K562 (cell line): ENCODE measurements around the gene TMEM234. TPM values are rescaled to one million over a fixed set of nuclear protein-coding genes. Genes with fewer than 3 reads are reported as not detected.

Experiments
- ATF3 ChIP-seq, 2 experiments: fragments of 450-650 bp in 1 of 2; sonication (generic) in 1 of 2; formaldehyde crosslinking in 1 of 2; IDR thresholded peaks in 1 of 2; conservative IDR thresholded peaks in 1 of 2; 2 replicates each; pipeline versions ENCODE4 v1.6.1 to v1.8.1; 2016 to 2023; ENCODE audit warnings: mild to moderate bottlenecking in 2 of 2, moderate library complexity in 2 of 2, inconsistent platforms in 1 of 2, missing genetic modification reagents in 1 of 2
- CREB1 ChIP-seq, 2 experiments: sonication (generic) in 1 of 2; formaldehyde crosslinking in 1 of 2; IDR thresholded peaks; 2 replicates each; pipeline versions ENCODE4 v1.6.1 to v1.8.0; 2012 to 2022; ENCODE audit warnings: inconsistent platforms in 1 of 2, mild to moderate bottlenecking in 1 of 2, missing genetic modification reagents in 1 of 2, moderate library complexity in 1 of 2
- GATAD2A ChIP-seq: fragments of 450-650 bp; IDR thresholded peaks from 2 replicates; pipeline ENCODE4 v1.6.1; 2017
- GATAD2B ChIP-seq: fragments of 450-650 bp; IDR thresholded peaks from 2 replicates; pipeline ENCODE4 v1.6.1; 2017; ENCODE audit warnings: mild to moderate bottlenecking, borderline replicate concordance
- KDM2B ChIP-seq: fragments of 250-450 bp; sonication (Bioruptor Pico); IDR thresholded peaks from 2 replicates; pipeline ENCODE4 v1.8.0; 2021; ENCODE audit warnings: mild to moderate bottlenecking, moderate library complexity
- LARP7 ChIP-seq: fragments of 450-650 bp; IDR thresholded peaks from 2 replicates; pipeline ENCODE4 v1.6.1; 2016
- MCM2 ChIP-seq: fragments of 450-650 bp; IDR thresholded peaks from 2 replicates; pipeline ENCODE4 v1.6.1; 2017; ENCODE audit warnings: low read depth, mild to moderate bottlenecking
- MTA3 ChIP-seq: fragments of 450-650 bp; formaldehyde crosslinking; IDR thresholded peaks from 2 replicates; pipeline ENCODE4 v1.6.1; 2017; ENCODE audit warnings: mild to moderate bottlenecking, borderline replicate concordance
- RAD21 ChIP-seq, 2 experiments: fragments of 250-450 bp in 1 of 2; fragments of 450-650 bp in 1 of 2; sonication (Bioruptor Pico) in 1 of 2; formaldehyde crosslinking in 1 of 2; IDR thresholded peaks in 1 of 2; conservative IDR thresholded peaks in 1 of 2; 2 replicates each; pipeline versions ENCODE4 v1.4.0 to v1.8.0; 2020 to 2022; ENCODE audit warnings: mild to moderate bottlenecking in 2 of 2, moderate library complexity in 1 of 2
- RAD51 ChIP-seq: fragments of 450-650 bp; IDR thresholded peaks from 2 replicates; pipeline ENCODE4 v1.7.1; 2016; ENCODE audit warnings: low read depth, mild to moderate bottlenecking, borderline replicate concordance
- RBFOX2 ChIP-seq: fragments of 200-400 bp; formaldehyde crosslinking; IDR thresholded peaks from 2 replicates; pipeline ENCODE4 v1.6.1; 2017; ENCODE audit warnings: low read depth, mild to moderate bottlenecking, low read length, moderate library complexity
- RCOR1 ChIP-seq, 2 experiments: IDR thresholded peaks; 2 replicates each; pipeline ENCODE4 v1.6.1; 2012; ENCODE audit warnings: low read depth in 2 of 2, low read length in 2 of 2, borderline replicate concordance in 1 of 2, improper control_type of control experiment in 1 of 2
- SPI1 ChIP-seq: IDR thresholded peaks from 2 replicates; pipeline ENCODE4 v1.6.1; 2011; ENCODE audit warnings: low read depth, low read length, control low read depth, borderline replicate concordance
- TSHZ1 ChIP-seq: fragments of 250-450 bp; sonication (Bioruptor Pico); IDR thresholded peaks from 2 replicates; pipeline ENCODE4 v1.4.0; 2020; ENCODE audit warnings: mild to moderate bottlenecking, moderate library complexity
- YY1 ChIP-seq, 3 experiments: IDR thresholded peaks; 2 replicates each; pipeline ENCODE4 v1.6.1; 2011; ENCODE audit warnings: low read length in 2 of 3, mild to moderate bottlenecking in 2 of 3, moderate library complexity in 2 of 3, borderline replicate concordance in 1 of 3, control low read depth in 1 of 3, low read depth in 1 of 3; ENCODE audit not compliant: insufficient read depth in 3 of 3, insufficient replicate concordance in 2 of 3, control insufficient read depth in 1 of 3, insufficient read length in 1 of 3; ENCODE audit errors: extremely low read depth in 1 of 3
- ZBTB5 ChIP-seq: fragments of 450-650 bp; IDR thresholded peaks from 2 replicates; pipeline ENCODE4 v1.6.1; 2017; ENCODE audit warnings: antibody characterized with exemption
- ZKSCAN3 ChIP-seq: fragments of 250-450 bp; sonication (Bioruptor Pico); IDR thresholded peaks from 2 replicates; pipeline ENCODE4 v1.4.0; 2020
- ZNF316 ChIP-seq: fragments of 450-650 bp; IDR thresholded peaks from 2 replicates; pipeline ENCODE4 v1.6.1; 2016
- ZNF57 ChIP-seq: fragments of 450-650 bp; formaldehyde crosslinking; IDR thresholded peaks from 2 replicates; pipeline ENCODE4 v1.4.0; 2020; ENCODE audit warnings: mild to moderate bottlenecking, moderate library complexity
- polyA plus RNA-seq, 8 experiments: library from polyadenylated mRNA; depleted of rRNA in 4 of 8; stranded (reverse) in 5 of 8; unstranded in 3 of 8; fragments of >200 nt; fragmentation: Nextera tagmentation in 2 of 8; fragmentation: Illumina TruSeq in 1 of 8; extraction: Ambion mirVana in 2 of 8; extraction: Trizol in 1 of 8; gene quantifications; 2 replicates each; pipeline versions ENCODE4 v1.2.1 to v1.2.3, GENCODE V29; 2011 to 2014; ENCODE audit warnings: inconsistent platforms in 1 of 8, missing spikeins in 1 of 8
- total RNA-seq, 7 experiments: library from RNA; depleted of rRNA in 6 of 7; stranded (reverse); fragments of >200 nt in 6 of 7; fragmentation: Illumina TruSeq in 2 of 7; extraction: Trizol in 2 of 7; gene quantifications; 2 replicates each; pipeline versions ENCODE4 v1.2.1 to v1.2.3, GENCODE V29; 2011 to 2021; ENCODE audit warnings: low replicate concordance in 1 of 7

The TMEM234 gene
- total and polyA plus RNA-seq, 9 of the 15 experiments (the other 6 are each of a cell fraction or from before 2014, with no cell fraction given), result 5.0 to 12.9 (median 7.6) TPM

GRCh38 chr1:32215629-32216480, 6.3 kb downstream of the TMEM234 start (continued):
- TF ChIP-seq RCOR1 (IDR thresholded peaks at IDR 0.05; ENCODE audit: borderline replicate concordance in 1 of 2, low read depth in 2 of 2, low read length in 2 of 2) (0 out of 4 replicates have a peak, but pooled peaks of 1 of the 2 experiments have one; percentile 46), ZNF316 (no peak), RAD21 (CRISPR knock-in tag; conservative IDR thresholded peaks at IDR 0.05 in 1 of 2, IDR thresholded peaks at IDR 0.05 in 1 of 2) (peak; percentile 82 to 88), ZKSCAN3 (CRISPR knock-in tag) (no peak), KDM2B (CRISPR knock-in tag) (no peak), ZNF57 (no peak), MTA3 (peak; percentile 43; the same call in 1 of the 2 replicates), GATAD2B (no peak), ATF3 (IDR thresholded peaks at IDR 0.05) (no peak), ATF3 (CRISPR knock-in tag; conservative IDR thresholded peaks at IDR 0.05) (0 out of 2 replicates have a peak, but pooled peaks have one; percentile 18), YY1 (IDR thresholded peaks at IDR 0.05; ENCODE audit: borderline replicate concordance in 1 of 3, control insufficient read depth in 1 of 3, extremely low read depth in 1 of 3, insufficient read depth in 3 of 3, insufficient read length in 1 of 3, insufficient replicate concordance in 2 of 3, low read depth in 1 of 3, low read length in 2 of 3) (peak in 2 of 3 experiments; percentile 54 to 71), CREB1 (IDR thresholded peaks at IDR 0.05) (no peak), CREB1 (CRISPR knock-in tag; IDR thresholded peaks at IDR 0.05) (no peak), LARP7 (no peak), GATAD2A (no peak), RAD51 (no peak), MCM2 (no peak), RBFOX2 (0 out of 2 replicates have a peak, but pooled peaks have one; percentile 16), ZBTB5 (no peak), TSHZ1 (CRISPR knock-in tag) (no peak), SPI1 (peak; percentile 11; the same call in 1 of the 2 replicates)
